Fibroblast of skin of abdomen (primary cell): Measurements from ENCODE around the gene AIFM3.

Experiments used
- DNase-seq: peaks from one replicate; pipeline ENCODE4 v3.0.0-alpha.2; 2013

The AIFM3 gene

GRCh38 chr22:20991252-20992055 lies 24.4 kb downstream of the AIFM3 start:
- DNase-seq = no peak

GRCh38 chr22:20992056-20992442 lies 25.0 kb downstream of the AIFM3 start:
- DNase-seq = no peak

- no peak for DNase-seq
Observed at GRCh38 chr22:20992456-20993303, 25.6 kb downstream of the AIFM3 start.

- no peak for DNase-seq
Observed at GRCh38 chr22:20993304-20994127, 26.5 kb downstream of the AIFM3 start.

- DNase-seq = no peak
Observed at GRCh38 chr22:20994128-20994901, 27.3 kb downstream of the AIFM3 start.

- DNase-seq = no peak
Observed at GRCh38 chr22:20994902-20995241, 27.8 kb downstream of the AIFM3 start.

GRCh38 chr22:20995329-20996030 lies 28.4 kb downstream of the AIFM3 start:
- no peak for DNase-seq

- DNase-seq = no peak
Observed at GRCh38 chr22:20996031-20996410, 29.0 kb downstream of the AIFM3 start.

- DNase-seq = no peak
Observed at GRCh38 chr22:20996598-20997535, 29.8 kb downstream of the AIFM3 start.

GRCh38 chr22:20997536-20998257 lies 30.6 kb downstream of the AIFM3 start:
- no peak for DNase-seq

GRCh38 chr22:20998411-20999336 lies 31.6 kb downstream of the AIFM3 start:
- no peak for DNase-seq

- DNase-seq = no peak
Observed at GRCh38 chr22:20999350-21000206, 32.5 kb downstream of the AIFM3 start.

- DNase-seq = no peak
Observed at GRCh38 chr22:21000207-21000986, 33.3 kb downstream of the AIFM3 start.

- DNase-seq = no peak
Observed at GRCh38 chr22:21000987-21001600, 34.0 kb downstream of the AIFM3 start.

GRCh38 chr22:21001601-21002325 lies 34.7 kb downstream of the AIFM3 start, which contains the start of gene THAP7:
Gene THAP7 (minus strand): TSS chr22:21002118. CDS start chr22:21001911, 207 bp downstream.
- DNase-seq = peak; percentile 94
